Fibroblast of the aortic adventitia (primary cell): ENCODE results near the gene URB1. TPM values are rescaled to one million over a fixed set of nuclear protein-coding genes. Genes with fewer than 3 reads are reported as not detected.
"Not testable (repeated sequence)": the region's sequence is repeated elsewhere in the genome, so short reads cannot be mapped to it uniquely, and the experiment has no call there.

Source experiments
- DNase-seq: peaks from one replicate; pipeline ENCODE4 v3.0.0-alpha.2; 2010; ENCODE audit warnings: low read depth
- H3K4me3 ChIP-seq: 2 replicates; pipeline ENCODE4 v1.5.1; 2011; ENCODE audit warnings: low read depth, mild to moderate bottlenecking, control low read depth, low read length, moderate library complexity
- CTCF ChIP-seq: IDR thresholded peaks from 2 replicates; pipeline ENCODE4 v1.5.1; 2011; ENCODE audit warnings: mild to moderate bottlenecking, low read length, control low read depth, inconsistent platforms; ENCODE audit not compliant: insufficient read depth
- total RNA-seq: library from RNA; depleted of rRNA; stranded (reverse); fragments of >200 nt; gene quantifications from 2 replicates; pipeline ENCODE4 v1.2.3, GENCODE V29; 2012; ENCODE audit warnings: low replicate concordance

The URB1 gene
- total RNA-seq, 1 donor = 21.1 TPM

GRCh38 chr21:32281531-32281930 is 111.3 kb downstream of the URB1 start:
- TF ChIP-seq CTCF = no peak
- no peak overlapping the region for H3K4me3 ChIP-seq
- no peak for DNase-seq

GRCh38 chr21:32279377-32279680 is 113.5 kb downstream of the URB1 start:
- no peak for TF ChIP-seq CTCF
- H3K4me3 ChIP-seq = peak overlapping the region; percentile 88
- no peak for DNase-seq

- H3K4me3 ChIP-seq = peak within 1 kb of the TSS; percentile 88
- TF ChIP-seq CTCF = no peak
- DNase-seq = peak; percentile 94
Observed at GRCh38 chr21:32278518-32279376, 114.1 kb downstream of the URB1 start, which contains the start of gene MIS18A. MIS18A (minus strand) TSS chr21:32279049; CDS start chr21:32279014, 35 bp downstream.

GRCh38 chr21:32278103-32278502 is 114.7 kb downstream of the URB1 start:
- H3K4me3 ChIP-seq = peak overlapping the region; percentile 88
- DNase-seq = no peak
- TF ChIP-seq CTCF = no peak

GRCh38 chr21:32276671-32277070 is 116.1 kb downstream of the URB1 start:
- TF ChIP-seq CTCF = no peak
- no peak for DNase-seq
- H3K4me3 ChIP-seq = no peak overlapping the region

- no peak for DNase-seq
- TF ChIP-seq CTCF = no peak
- no peak overlapping the region for H3K4me3 ChIP-seq
Observed at GRCh38 chr21:32270748-32271147, 122.1 kb downstream of the URB1 start.

GRCh38 chr21:32265321-32265720 is 127.5 kb downstream of the URB1 start:
- not testable (repeated sequence) for DNase-seq

More at GRCh38 chr21:32265321-32265720, 127.5 kb downstream of the URB1 start:
- H3K4me3 ChIP-seq = not testable (repeated sequence)
